Measurements from ENCODE around the gene SNX3. TPM values are rescaled to one million over a fixed set of nuclear protein-coding genes. Genes with fewer than 3 reads are reported as not detected.

Gene SNX3
- total RNA-seq, 4 donors from 2014 or later: 123 to 182 (median 170) TPM

GRCh38 chr6:108169464-108170331 lies 91.1 kb downstream of the SNX3 start:
- H3K4me1 ChIP-seq: peaks cover 0 to 59% (median 32%) of the 10 kb centered on the region in 4 donors
- TF ChIP-seq POLR2A (IDR thresholded peaks at IDR 0.05) (no peak), EP300 (IDR thresholded peaks at IDR 0.05) (no peak)
- TF ChIP-seq, protein P1, sequence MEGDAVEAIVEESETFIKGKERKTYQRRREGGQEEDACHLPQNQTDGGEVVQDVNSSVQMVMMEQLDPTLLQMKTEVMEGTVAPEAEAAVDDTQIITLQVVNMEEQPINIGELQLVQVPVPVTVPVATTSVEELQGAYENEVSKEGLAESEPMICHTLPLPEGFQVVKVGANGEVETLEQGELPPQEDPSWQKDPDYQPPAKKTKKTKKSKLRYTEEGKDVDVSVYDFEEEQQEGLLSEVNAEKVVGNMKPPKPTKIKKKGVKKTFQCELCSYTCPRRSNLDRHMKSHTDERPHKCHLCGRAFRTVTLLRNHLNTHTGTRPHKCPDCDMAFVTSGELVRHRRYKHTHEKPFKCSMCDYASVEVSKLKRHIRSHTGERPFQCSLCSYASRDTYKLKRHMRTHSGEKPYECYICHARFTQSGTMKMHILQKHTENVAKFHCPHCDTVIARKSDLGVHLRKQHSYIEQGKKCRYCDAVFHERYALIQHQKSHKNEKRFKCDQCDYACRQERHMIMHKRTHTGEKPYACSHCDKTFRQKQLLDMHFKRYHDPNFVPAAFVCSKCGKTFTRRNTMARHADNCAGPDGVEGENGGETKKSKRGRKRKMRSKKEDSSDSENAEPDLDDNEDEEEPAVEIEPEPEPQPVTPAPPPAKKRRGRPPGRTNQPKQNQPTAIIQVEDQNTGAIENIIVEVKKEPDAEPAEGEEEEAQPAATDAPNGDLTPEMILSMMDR (IDR thresholded peaks at IDR 0.05): no peak

GRCh38 chr6:108168501-108169463 lies 92.1 kb downstream of the SNX3 start:
- TF ChIP-seq, protein P1 (IDR thresholded peaks at IDR 0.05): peak in 1 of 5 experiments; percentile 7
- no peak for TF ChIP-seq EP300 (IDR thresholded peaks at IDR 0.05)
- WGBS, 2 donors: 3% methylated on average over 30 to 40 of the region's 63 CpGs
- Histone ChIP-seq H3K4me1 (peaks cover 0 to 60% (median 37%) of the 10 kb centered on the region in 4 donors), H3K27ac (no peak overlapping the region), H3K9me3 (no peaks in the 10 kb centered on the region), H3K36me3 (no peaks in the 10 kb centered on the region), H3K4me3 (peak overlapping the region in 3 of 4 donors; percentile 2 to 36 (median 24)), H3K27me3 (peaks cover 12 to 100% of the 10 kb centered on the region in 2 donors)
- no peak for DNase-seq (ENCODE audit: low spot score in 2 of 2)

More at GRCh38 chr6:108169464-108170331, 91.1 kb downstream of the SNX3 start:
- Histone ChIP-seq H3K36me3 (no peaks in the 10 kb centered on the region), H3K27ac (no peak overlapping the region), H3K9me3 (no peaks in the 10 kb centered on the region), H3K4me3 (peak overlapping the region in 1 of 4 donors; percentile 3), H3K27me3 (peaks cover 12 to 100% of the 10 kb centered on the region in 2 donors)
- no peak for DNase-seq (ENCODE audit: low spot score in 2 of 2)
- WGBS, 2 donors: 11 to 13% methylated on average over 25 to 55 of the region's 55 CpGs

DNA sequence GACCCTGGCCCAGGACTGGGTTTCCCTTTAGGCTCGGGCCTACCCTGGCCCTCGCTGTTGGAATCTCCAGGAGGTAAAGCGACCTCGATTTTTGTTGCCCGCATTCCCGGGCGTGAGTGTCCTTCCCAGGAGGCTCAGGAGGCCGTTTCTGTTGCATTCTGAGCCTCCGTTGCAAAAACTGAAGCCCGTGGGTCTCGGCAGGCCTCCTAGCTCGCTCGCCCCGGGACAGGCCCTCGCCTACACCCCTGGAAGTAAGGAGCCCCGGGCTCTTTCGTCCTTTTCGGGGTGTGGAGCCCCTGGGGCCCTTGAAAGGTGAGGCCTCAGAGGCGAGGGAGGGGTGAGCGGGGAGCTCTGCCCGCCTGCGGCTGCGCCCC lies 92.8 kb downstream of the SNX3 start:
- no peaks in the 10 kb centered on the region for H3K9me3 ChIP-seq
- H3K27me3 ChIP-seq: peaks cover 12 to 100% of the 10 kb centered on the region in 2 donors
- no peaks in the 10 kb centered on the region for H3K36me3 ChIP-seq
- no peak overlapping the region for H3K27ac ChIP-seq
- no peak for DNase-seq (ENCODE audit: low spot score in 2 of 2)
- peak overlapping the region in 3 of 4 donors; percentile 2 to 36 (median 24) for H3K4me3 ChIP-seq
- H3K4me1 ChIP-seq: peaks cover 0 to 65% (median 37%) of the 10 kb centered on the region in 4 donors
- 24 to 33% methylated on average over 7 to 18 of the region's 23 CpGs for WGBS, 2 donors
- TF ChIP-seq, protein P1 (IDR thresholded peaks at IDR 0.05): no peak
- no peak for TF ChIP-seq POLR2A (IDR thresholded peaks at IDR 0.05)
- TF ChIP-seq EP300 (IDR thresholded peaks at IDR 0.05): no peak

DNA sequence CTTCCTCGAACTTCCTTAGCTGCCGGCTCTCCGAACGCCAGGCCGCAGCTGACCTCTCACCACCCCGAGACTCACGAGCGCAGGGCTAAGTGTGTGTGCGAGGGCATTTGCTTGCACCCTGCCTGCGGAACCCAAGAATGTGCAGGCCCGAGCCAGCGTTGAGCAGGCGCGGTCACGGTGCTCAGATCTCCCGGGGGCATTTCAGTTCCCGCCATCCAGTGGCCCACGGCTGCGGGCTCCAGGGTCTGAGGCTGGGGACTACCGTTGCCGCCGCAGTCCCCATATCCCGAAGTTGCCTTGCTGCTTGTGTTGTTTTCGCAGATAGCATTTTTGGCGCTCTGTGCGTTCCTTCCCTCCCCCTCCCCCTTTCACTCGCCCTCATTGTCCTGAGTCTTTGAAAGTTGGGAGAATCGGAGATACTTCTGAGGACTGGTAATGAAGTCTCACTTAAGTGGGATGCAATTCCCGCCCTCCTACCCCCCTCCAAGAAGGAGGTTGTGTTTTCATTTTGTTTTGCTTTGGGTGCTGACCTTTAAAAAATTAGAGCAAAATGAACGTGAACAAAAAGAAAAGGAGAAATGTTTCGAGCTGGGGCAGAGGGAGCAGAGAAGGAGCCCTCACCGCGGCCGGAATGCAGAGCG lies 93.3 kb downstream of the SNX3 start:
- TF ChIP-seq, protein P1 (IDR thresholded peaks at IDR 0.05): no peak
- TF ChIP-seq EP300 (IDR thresholded peaks at IDR 0.05): no peak
- no peak for TF ChIP-seq POLR2A (IDR thresholded peaks at IDR 0.05)
- 36 to 40% methylated on average over 29 to 35 of the region's 35 CpGs for WGBS, 2 donors
- DNase-seq (ENCODE audit: low spot score in 2 of 2): no peak
- Histone ChIP-seq H3K36me3 (no peaks in the 10 kb centered on the region), H3K4me3 (peak overlapping the region in 2 of 4 donors; percentile 2 to 36), H3K9me3 (no peaks in the 10 kb centered on the region), H3K27me3 (peaks cover 12 to 100% of the 10 kb centered on the region in 2 donors), H3K4me1 (peaks cover 0 to 65% (median 37%) of the 10 kb centered on the region in 4 donors), H3K27ac (no peak overlapping the region)

Data from tibial nerve (tissue), 4 donors.